Measurements from ENCODE around the gene SARS2.
A peak's percentile ranks its signal among the peaks of the same experiment; 100 is the strongest.

The SARS2 gene

GRCh38 chr19:38880076-38880881, 50.3 kb downstream of the SARS2 start:
- H3K4me1 ChIP-seq (ENCODE audit: control insufficient read depth, low read length), result peaks cover 28% of the 10 kb centered on the region

DNA sequence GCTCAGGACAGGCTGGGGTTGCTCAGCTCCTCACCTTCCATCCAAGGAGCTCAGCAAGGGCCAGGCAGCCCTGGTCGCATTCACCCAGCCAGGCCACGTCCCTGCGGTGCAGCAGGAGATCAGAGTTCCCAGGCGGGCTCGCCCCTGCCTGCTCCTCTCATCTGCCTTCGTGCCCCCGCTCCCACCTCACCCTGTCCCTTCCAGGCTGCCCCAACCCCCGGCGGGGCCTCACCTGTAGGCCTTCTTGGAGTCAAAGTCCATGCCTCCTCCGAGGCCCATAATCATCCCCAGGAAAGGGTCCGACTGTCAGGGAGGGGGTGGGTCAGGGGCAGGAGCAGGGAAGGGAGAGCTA, 51.2 kb downstream of the SARS2 start:
- Histone ChIP-seq H4K20me1 (ENCODE audit: control insufficient read depth, insufficient read depth, low read depth, low read length) (no peaks in the 10 kb centered on the region), H3K27ac (ENCODE audit: low read depth, low read length) (no peak overlapping the region), H3F3A (ENCODE audit: control insufficient read depth, insufficient read depth) (peaks cover 6% of the 10 kb centered on the region; the same call in 1 of the 2 replicates), H3K79me2 (ENCODE audit: control insufficient read depth, low read length) (peaks cover 11% of the 10 kb centered on the region), H3K4me3 (ENCODE audit: low read length) (peak overlapping the region; percentile 82; the same call in 1 of the 2 replicates), H3K27me3 (ENCODE audit: control insufficient read depth, low read length) (no peaks in the 10 kb centered on the region), H3K36me3 (ENCODE audit: control insufficient read depth, low read length) (peaks cover 5% of the 10 kb centered on the region; the same call in 1 of the 2 replicates), H3K4me1 (ENCODE audit: control insufficient read depth, low read length) (peaks cover 28% of the 10 kb centered on the region), H3K9me2 (replicated peaks; ENCODE audit: control insufficient read depth, low read length) (no peaks in the 10 kb centered on the region), H3K9me3 (ENCODE audit: control insufficient read depth, insufficient read depth, low read length) (no peaks in the 10 kb centered on the region), H3K4me2 (ENCODE audit: low read length) (peak overlapping the region; percentile 85)
- no peak for TF ChIP-seq EZH2phosphoT487 (IDR thresholded peaks at IDR 0.05; ENCODE audit: borderline replicate concordance, low read length)
- TF ChIP-seq, protein P1, sequence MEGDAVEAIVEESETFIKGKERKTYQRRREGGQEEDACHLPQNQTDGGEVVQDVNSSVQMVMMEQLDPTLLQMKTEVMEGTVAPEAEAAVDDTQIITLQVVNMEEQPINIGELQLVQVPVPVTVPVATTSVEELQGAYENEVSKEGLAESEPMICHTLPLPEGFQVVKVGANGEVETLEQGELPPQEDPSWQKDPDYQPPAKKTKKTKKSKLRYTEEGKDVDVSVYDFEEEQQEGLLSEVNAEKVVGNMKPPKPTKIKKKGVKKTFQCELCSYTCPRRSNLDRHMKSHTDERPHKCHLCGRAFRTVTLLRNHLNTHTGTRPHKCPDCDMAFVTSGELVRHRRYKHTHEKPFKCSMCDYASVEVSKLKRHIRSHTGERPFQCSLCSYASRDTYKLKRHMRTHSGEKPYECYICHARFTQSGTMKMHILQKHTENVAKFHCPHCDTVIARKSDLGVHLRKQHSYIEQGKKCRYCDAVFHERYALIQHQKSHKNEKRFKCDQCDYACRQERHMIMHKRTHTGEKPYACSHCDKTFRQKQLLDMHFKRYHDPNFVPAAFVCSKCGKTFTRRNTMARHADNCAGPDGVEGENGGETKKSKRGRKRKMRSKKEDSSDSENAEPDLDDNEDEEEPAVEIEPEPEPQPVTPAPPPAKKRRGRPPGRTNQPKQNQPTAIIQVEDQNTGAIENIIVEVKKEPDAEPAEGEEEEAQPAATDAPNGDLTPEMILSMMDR (IDR thresholded peaks at IDR 0.05; ENCODE audit: low read depth, low read length, poor library complexity, severe bottlenecking), result no peak

More at GRCh38 chr19:38880076-38880881, 50.3 kb downstream of the SARS2 start:
- H3K36me3 ChIP-seq (ENCODE audit: control insufficient read depth, low read length), result peaks cover 5% of the 10 kb centered on the region; the same call in 1 of the 2 replicates
- H3K79me2 ChIP-seq (ENCODE audit: control insufficient read depth, low read length), result peaks cover 11% of the 10 kb centered on the region
- no peaks in the 10 kb centered on the region for H3K27me3 ChIP-seq (ENCODE audit: control insufficient read depth, low read length)
- no peaks in the 10 kb centered on the region for H3K9me2 ChIP-seq (replicated peaks; ENCODE audit: control insufficient read depth, low read length)
- H3K9me3 ChIP-seq (ENCODE audit: control insufficient read depth, insufficient read depth, low read length), result no peaks in the 10 kb centered on the region
- H3K27ac ChIP-seq (ENCODE audit: low read depth, low read length), result no peak overlapping the region
- TF ChIP-seq, protein P1 (IDR thresholded peaks at IDR 0.05; ENCODE audit: low read depth, low read length, poor library complexity, severe bottlenecking), result no peak
- TF ChIP-seq EZH2phosphoT487 (IDR thresholded peaks at IDR 0.05; ENCODE audit: borderline replicate concordance, low read length), result no peak
- H3K4me2 ChIP-seq (ENCODE audit: low read length), result no peak overlapping the region
- peaks cover 6% of the 10 kb centered on the region; the same call in 1 of the 2 replicates for H3F3A ChIP-seq (ENCODE audit: control insufficient read depth, insufficient read depth)
- H3K4me3 ChIP-seq (ENCODE audit: low read length), result no peak overlapping the region
- no peaks in the 10 kb centered on the region for H4K20me1 ChIP-seq (ENCODE audit: control insufficient read depth, insufficient read depth, low read depth, low read length)

- Histone ChIP-seq H3K36me3 (ENCODE audit: control insufficient read depth, low read length) (peaks cover 5% of the 10 kb centered on the region; the same call in 1 of the 2 replicates), H3K4me2 (ENCODE audit: low read length) (peak overlapping the region; percentile 85), H3F3A (ENCODE audit: control insufficient read depth, insufficient read depth) (peaks cover 6% of the 10 kb centered on the region; the same call in 1 of the 2 replicates), H3K27ac (ENCODE audit: low read depth, low read length) (peak overlapping the region; percentile 71), H3K9me2 (replicated peaks; ENCODE audit: control insufficient read depth, low read length) (no peaks in the 10 kb centered on the region), H4K20me1 (ENCODE audit: control insufficient read depth, insufficient read depth, low read depth, low read length) (no peaks in the 10 kb centered on the region), H3K4me3 (ENCODE audit: low read length) (peak overlapping the region; percentile 82), H3K9me3 (ENCODE audit: control insufficient read depth, insufficient read depth, low read length) (no peaks in the 10 kb centered on the region), H3K79me2 (ENCODE audit: control insufficient read depth, low read length) (peaks cover 11% of the 10 kb centered on the region), H3K27me3 (ENCODE audit: control insufficient read depth, low read length) (no peaks in the 10 kb centered on the region), H3K4me1 (ENCODE audit: control insufficient read depth, low read length) (peaks cover 28% of the 10 kb centered on the region)
- no peak for TF ChIP-seq EZH2phosphoT487 (IDR thresholded peaks at IDR 0.05; ENCODE audit: borderline replicate concordance, low read length)
- TF ChIP-seq, protein P1 (IDR thresholded peaks at IDR 0.05; ENCODE audit: low read depth, low read length, poor library complexity, severe bottlenecking), result peak; percentile 30
These were observed 51.8 kb downstream of the SARS2 start for GRCh38 chr19:38878575-38879399.
